Activated T-helper 1 cell treated with anti-CD3 and anti-CD28 coated beads, Interleukin-12 subunit alpha, Interleukin-12 subunit beta, Interleukin-2, Interleukin-4 antibody, amounts not matched to agents 30 ng/mL and 10 ng/mL and 1 ng/mL, durations not matched to agents 14 hours and 24 hours and 36 hours (primary cell): Measurements from ENCODE around the gene FAM228A. TPM values are rescaled to one million over a fixed set of nuclear protein-coding genes. Genes with fewer than 3 reads are reported as not detected.

ENCODE experiments used
- DNase-seq: peaks from one replicate; pipeline ENCODE4 v3.0.0; 2021; ENCODE audit warnings: low spot score
- H3K27ac Mint-ChIP-seq: one replicate; pipeline ENCODE4 v1.8.0; 2021; ENCODE audit warnings: mild to moderate bottlenecking, mixed read lengths
- H3K27me3 Mint-ChIP-seq: one replicate; pipeline ENCODE4 v1.8.0; 2022; ENCODE audit warnings: mild to moderate bottlenecking, moderate library complexity, mixed read lengths; ENCODE audit not compliant: insufficient read depth
- H3K36me3 Mint-ChIP-seq: one replicate; pipeline ENCODE4 v1.8.0; 2021; ENCODE audit warnings: low read depth, mixed read lengths
- H3K4me1 Mint-ChIP-seq: one replicate; pipeline ENCODE4 v1.8.0; 2021; ENCODE audit warnings: low read depth, mixed read lengths
- H3K4me3 Mint-ChIP-seq: one replicate; pipeline ENCODE4 v1.8.0; 2021; ENCODE audit warnings: mild to moderate bottlenecking, moderate library complexity, mixed read lengths
- H3K9me3 Mint-ChIP-seq: one replicate; pipeline ENCODE4 v1.8.0; 2021; ENCODE audit warnings: mixed read lengths
- intact Hi-C: fragments of 100-400 bp; cut with micrococcal nuclease; formaldehyde crosslinking; loops from one replicate; pipeline ENCODE4 v1.15.1; 2024
- total RNA-seq: library from RNA; stranded (reverse); gene quantifications from 2 replicates; pipeline ENCODE4 v1.2.3, GENCODE V29; 2022

The FAM228A gene
- total RNA-seq, 1 donor from 2014 or later: not detected

DNA sequence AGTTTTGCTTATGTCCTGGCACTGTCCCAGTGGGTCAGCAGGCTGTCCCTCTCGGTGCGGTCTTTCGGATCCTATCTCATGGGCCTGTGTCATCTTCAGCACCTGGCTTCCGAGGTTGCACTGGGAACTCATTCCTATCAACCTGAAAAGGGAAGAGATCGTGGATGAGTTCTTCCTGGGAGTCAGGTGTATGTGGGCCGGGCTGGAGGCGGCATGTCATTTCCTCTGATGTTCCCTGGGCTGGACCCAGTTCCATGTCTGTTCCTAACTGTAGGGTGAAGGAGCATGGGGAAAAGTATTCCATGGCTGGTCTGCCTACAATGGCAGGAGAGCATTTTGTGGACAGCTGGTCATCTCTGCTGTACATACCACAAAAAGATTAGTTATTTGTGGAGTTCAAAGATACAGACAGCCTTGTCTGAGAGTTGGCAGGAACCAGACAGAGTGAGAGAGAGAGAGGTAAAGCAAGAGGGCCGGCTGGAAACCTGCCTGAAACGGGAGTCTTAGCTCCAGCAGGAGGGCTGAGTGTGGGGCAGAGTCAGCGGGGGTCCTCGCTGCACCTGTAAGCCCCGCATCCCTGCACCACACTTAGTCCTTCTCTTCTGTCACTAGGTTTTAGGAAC, 25.2 kb downstream of the FAM228A start:
- no peak overlapping the region for H3K4me3 Mint-ChIP-seq
- no peaks in the 10 kb centered on the region for H3K27me3 Mint-ChIP-seq
- intact Hi-C loops: no loop called here
- H3K9me3 Mint-ChIP-seq: no peaks in the 10 kb centered on the region
- no peak overlapping the region for H3K27ac Mint-ChIP-seq
- peaks cover 15% of the 10 kb centered on the region for H3K36me3 Mint-ChIP-seq
- H3K4me1 Mint-ChIP-seq: no peaks in the 10 kb centered on the region
- no peak for DNase-seq

DNA sequence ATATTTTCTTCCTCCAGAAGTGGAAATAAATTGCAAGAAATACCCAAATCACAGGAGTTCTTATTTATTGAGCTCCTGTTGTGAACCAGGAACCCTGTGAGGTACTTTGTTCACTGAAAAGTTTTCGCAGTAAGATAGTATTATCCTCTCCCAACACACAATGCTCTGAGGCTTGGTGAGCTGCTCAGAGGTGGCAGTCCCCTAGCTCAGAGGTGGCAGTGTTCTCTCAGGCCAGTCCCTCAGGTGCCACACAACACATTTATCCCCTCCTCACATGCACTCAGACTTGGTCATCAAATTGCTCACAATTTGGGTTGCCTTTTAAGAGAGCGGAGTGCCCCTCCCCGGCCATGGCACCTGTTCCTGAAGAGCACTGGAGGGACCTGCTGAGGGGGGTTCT, 25.9 kb downstream of the FAM228A start:
- intact Hi-C loops: no loop called here
- Mint-ChIP-seq H3K27me3 (no peaks in the 10 kb centered on the region), H3K27ac (no peak overlapping the region), H3K4me3 (no peak overlapping the region), H3K9me3 (no peaks in the 10 kb centered on the region), H3K4me1 (no peaks in the 10 kb centered on the region), H3K36me3 (peaks cover 19% of the 10 kb centered on the region)
- no peak for DNase-seq

DNA sequence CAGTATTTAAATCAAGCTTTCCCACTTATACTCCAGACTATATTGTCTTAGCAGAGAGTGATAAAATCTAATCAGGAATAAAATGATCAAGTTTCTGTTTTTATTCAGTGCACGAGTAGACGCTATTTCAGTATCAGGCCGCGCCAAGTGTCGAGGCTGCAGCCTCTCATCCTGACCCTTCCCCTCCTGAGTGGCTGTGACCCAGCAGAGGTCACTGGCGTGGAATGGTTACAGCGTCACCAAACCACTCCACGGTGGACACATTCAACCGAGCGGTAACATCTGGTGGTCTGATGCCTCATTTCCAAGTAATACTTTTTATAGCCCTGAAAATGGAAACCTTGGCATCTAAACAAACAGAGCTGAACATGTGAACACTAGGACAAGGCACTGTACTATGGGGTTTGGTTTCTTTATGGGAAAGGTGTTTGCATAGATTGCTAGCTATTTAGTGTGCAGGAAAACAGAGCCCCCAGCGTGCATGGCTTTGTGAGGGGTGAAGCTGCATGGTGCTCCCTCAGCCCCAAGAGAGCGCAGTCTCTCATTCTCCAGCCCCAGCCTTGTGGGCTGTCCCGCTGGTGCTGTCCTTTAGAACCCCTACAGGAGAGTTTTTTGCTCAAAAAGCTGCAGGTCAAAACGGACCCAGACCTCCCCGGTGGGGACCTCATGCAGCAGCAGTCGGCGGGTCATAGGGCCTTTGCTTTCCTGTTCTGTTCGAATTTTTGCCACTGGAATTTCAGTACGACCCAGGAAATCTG, 28.4 kb downstream of the FAM228A start:
- no peaks in the 10 kb centered on the region for H3K9me3 Mint-ChIP-seq
- no peak for DNase-seq
- H3K4me3 Mint-ChIP-seq: no peak overlapping the region
- H3K27me3 Mint-ChIP-seq: no peaks in the 10 kb centered on the region
- H3K27ac Mint-ChIP-seq: no peak overlapping the region
- H3K36me3 Mint-ChIP-seq: peaks cover 31% of the 10 kb centered on the region
- intact Hi-C loops: no loop called here
- no peaks in the 10 kb centered on the region for H3K4me1 Mint-ChIP-seq

DNA sequence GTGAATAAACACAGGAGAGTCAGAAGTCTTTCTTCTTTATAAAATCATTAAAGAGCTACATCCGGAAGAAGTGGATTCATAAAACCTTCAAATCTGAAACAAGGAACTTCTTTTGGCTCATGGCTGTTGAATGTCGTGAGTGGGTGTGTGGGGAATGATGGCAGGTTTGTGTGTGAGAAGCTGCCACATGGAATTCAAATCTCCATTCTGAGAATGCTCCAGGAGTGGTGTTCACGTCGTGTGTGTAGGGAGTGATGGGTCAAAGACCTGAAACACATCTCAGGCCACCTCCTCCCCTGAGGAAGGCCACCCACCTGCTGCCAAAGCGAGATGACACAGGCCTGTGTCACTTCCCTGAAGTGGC, 28.9 kb downstream of the FAM228A start:
- H3K36me3 Mint-ChIP-seq: peaks cover 31% of the 10 kb centered on the region
- no peaks in the 10 kb centered on the region for H3K9me3 Mint-ChIP-seq
- intact Hi-C loops: no loop called here
- H3K27ac Mint-ChIP-seq: no peak overlapping the region
- H3K4me3 Mint-ChIP-seq: no peak overlapping the region
- no peaks in the 10 kb centered on the region for H3K4me1 Mint-ChIP-seq
- H3K27me3 Mint-ChIP-seq: no peaks in the 10 kb centered on the region
- no peak for DNase-seq

DNA sequence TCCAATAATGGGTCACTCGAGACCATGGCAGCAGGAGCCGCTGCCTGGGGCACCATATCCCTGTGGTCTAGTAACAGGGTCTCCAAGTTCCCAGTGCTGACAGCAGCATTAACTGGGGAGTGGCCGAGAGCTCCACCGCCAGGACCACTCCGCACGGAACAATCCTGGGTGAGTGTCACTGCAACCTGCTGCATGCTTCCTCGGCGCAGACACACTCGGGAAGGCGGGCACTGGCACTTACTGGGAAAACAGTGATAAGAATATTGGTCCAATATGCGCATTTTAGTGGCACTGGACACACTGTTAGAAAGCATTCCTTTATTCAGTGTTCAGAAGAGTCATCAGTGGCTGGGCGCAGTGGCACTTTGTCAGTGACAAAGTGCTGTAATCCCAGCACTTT, 29.7 kb downstream of the FAM228A start:
- intact Hi-C loops: no loop called here
- no peak for DNase-seq
- no peaks in the 10 kb centered on the region for H3K9me3 Mint-ChIP-seq
- H3K27me3 Mint-ChIP-seq: no peaks in the 10 kb centered on the region
- no peaks in the 10 kb centered on the region for H3K4me1 Mint-ChIP-seq
- peaks cover 26% of the 10 kb centered on the region for H3K36me3 Mint-ChIP-seq
- no peak overlapping the region for H3K4me3 Mint-ChIP-seq
- H3K27ac Mint-ChIP-seq: no peak overlapping the region

DNA sequence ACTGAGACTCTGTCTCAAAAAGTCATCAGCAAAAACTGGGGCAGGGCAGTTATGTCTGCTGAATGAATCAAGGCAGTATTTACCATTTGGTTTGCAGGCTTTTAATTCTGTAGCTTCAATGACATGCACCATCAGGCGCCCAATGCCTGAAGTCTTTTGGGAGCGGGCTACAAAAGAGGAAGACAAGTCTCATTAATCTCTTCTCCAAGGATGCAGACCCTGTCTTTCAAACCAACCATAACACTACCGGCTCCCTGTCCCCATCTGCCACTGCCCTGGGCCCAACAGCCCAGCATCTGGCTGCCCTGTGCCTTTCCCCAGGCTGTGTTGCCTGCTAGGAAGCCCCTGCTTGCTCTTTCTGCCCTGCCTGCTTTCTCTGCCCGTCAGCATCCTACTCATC, 30.3 kb downstream of the FAM228A start:
- Mint-ChIP-seq H3K36me3 (peaks cover 28% of the 10 kb centered on the region), H3K27me3 (no peaks in the 10 kb centered on the region), H3K9me3 (no peaks in the 10 kb centered on the region), H3K27ac (no peak overlapping the region), H3K4me3 (no peak overlapping the region), H3K4me1 (no peaks in the 10 kb centered on the region)
- intact Hi-C loops: no loop called here
- no peak for DNase-seq

DNA sequence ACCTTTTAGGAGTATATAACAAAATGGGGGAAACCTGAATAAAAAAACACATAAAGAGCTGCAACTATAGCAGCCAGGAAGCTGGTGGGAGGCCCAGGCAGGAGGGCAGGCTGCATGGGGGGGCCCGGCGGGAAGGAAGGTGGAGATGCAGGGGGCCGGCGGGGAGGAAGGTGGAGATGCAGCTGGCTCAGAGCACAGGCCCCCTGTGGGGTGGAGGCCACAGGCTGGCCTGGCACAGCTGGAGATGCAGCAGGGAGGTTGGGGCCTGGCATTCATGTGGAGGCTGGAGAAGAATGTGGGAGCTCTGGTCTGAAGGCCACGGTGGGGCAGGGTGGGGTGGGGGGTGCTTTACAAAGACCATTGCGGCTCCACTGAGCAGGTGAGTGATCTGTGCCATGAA, 31.4 kb downstream of the FAM228A start:
- intact Hi-C loops: no loop called here
- Mint-ChIP-seq H3K27ac (no peak overlapping the region), H3K4me3 (no peak overlapping the region), H3K36me3 (peaks cover 32% of the 10 kb centered on the region), H3K9me3 (no peaks in the 10 kb centered on the region), H3K27me3 (no peaks in the 10 kb centered on the region), H3K4me1 (no peaks in the 10 kb centered on the region)
- no peak for DNase-seq

DNA sequence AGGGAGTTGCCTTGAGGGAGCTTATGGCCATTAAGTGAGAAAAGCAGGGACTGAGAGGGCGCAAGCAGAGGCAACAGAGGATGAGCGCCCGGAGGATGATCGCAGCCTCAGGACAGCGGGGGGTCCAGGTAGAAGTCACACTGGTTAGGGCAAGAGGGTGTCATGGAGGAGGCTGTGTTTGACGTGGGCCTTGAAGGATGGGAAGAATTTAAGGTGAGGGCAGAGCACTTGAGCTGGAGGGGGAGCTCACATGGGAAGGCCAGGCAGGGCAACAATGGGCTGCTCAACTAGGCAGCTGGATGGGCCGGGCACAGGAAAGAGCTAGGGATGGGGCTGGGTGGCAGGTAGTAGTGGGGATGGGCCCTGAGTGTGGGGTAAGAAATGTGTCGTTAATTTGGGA, 31.9 kb downstream of the FAM228A start:
- intact Hi-C loops: no loop called here
- H3K27ac Mint-ChIP-seq: no peak overlapping the region
- no peaks in the 10 kb centered on the region for H3K9me3 Mint-ChIP-seq
- peaks cover 33% of the 10 kb centered on the region for H3K36me3 Mint-ChIP-seq
- no peak overlapping the region for H3K4me3 Mint-ChIP-seq
- no peaks in the 10 kb centered on the region for H3K4me1 Mint-ChIP-seq
- no peak for DNase-seq
- H3K27me3 Mint-ChIP-seq: no peaks in the 10 kb centered on the region

DNA sequence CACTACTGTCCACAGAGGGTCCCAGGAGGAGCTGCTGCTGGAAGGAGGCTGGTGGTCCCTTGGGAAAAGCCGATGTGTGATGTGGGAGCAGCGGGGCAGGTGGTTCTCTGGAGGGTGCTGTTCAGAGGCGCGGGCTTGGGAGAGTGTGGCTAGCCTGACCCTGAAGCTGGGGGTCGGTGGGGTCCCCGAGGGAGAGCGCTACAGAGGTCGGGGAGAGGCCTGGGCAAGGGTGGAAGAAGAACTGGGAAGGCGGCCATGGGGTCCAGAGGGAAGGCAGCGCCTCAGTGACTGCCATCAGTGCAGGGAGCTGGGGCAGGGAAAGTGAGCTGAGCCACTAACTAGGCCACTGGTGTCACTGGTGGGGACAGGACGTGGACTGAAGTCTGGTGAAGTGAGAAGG, 32.5 kb downstream of the FAM228A start:
- peaks cover 33% of the 10 kb centered on the region for H3K36me3 Mint-ChIP-seq
- intact Hi-C loops: no loop called here
- H3K27me3 Mint-ChIP-seq: no peaks in the 10 kb centered on the region
- no peaks in the 10 kb centered on the region for H3K4me1 Mint-ChIP-seq
- no peak overlapping the region for H3K4me3 Mint-ChIP-seq
- DNase-seq: no peak
- no peaks in the 10 kb centered on the region for H3K9me3 Mint-ChIP-seq
- no peak overlapping the region for H3K27ac Mint-ChIP-seq

DNA sequence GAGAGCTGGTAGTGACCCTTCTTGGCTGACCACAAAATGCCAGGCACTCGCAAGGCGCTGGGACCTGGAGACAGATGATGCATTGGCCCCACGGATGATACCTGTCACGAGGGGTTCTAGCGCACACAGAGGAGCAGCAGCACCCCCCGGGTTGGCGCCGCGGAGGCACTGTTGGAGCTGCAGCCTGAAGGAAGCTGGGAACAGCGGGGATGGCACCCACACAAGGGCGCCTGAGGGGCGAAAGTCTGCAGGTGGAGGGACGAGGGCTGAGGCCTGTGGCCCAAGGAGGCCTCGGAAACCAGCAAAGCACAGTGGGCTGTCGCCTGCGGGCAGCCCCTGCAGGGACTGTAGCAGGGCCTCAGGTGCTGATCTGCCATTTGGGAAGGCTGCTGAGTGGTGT, 33.6 kb downstream of the FAM228A start:
- Mint-ChIP-seq H3K4me1 (no peaks in the 10 kb centered on the region), H3K4me3 (no peak overlapping the region), H3K27ac (no peak overlapping the region), H3K9me3 (no peaks in the 10 kb centered on the region), H3K27me3 (no peaks in the 10 kb centered on the region), H3K36me3 (peaks cover 35% of the 10 kb centered on the region)
- no peak for DNase-seq
- intact Hi-C loops: no loop called here

DNA sequence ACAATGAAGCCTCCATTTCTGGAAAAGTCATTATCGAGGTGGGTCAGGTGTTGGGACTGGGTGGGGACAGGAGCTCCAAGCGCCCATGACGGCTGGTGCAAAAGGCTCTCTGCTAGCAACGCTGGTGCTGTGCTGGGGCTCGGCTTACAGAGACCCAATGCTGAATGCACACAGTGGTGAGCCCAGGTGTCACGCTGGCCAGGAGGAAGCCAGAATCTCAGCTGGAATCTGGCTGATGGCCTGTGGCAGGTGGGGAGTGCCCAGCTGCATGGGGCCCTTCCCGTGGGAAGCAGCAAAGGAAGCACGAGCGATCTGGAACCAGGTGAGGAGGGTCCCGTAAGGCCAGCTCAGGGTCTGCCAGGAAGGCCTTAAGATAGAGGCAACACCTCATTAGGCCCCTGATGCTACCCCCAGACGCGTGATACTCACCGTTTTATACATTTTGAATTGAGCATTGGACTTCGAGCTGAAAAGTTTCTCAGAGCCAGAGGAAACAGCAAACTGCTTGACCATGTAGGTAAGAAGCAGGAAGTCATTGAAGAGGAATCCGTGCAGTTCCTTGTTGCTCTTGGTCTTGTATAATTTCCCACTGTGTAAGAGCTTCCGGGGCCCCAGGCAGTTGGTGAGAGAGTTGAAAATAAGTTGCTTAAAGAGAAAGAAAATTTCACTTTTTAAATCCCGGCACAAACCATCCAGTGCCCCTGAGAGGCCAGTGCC, 34.7 kb downstream of the FAM228A start:
- Mint-ChIP-seq H3K27me3 (no peaks in the 10 kb centered on the region), H3K4me3 (no peak overlapping the region), H3K4me1 (no peaks in the 10 kb centered on the region), H3K9me3 (no peaks in the 10 kb centered on the region), H3K36me3 (peaks cover 30% of the 10 kb centered on the region), H3K27ac (no peak overlapping the region)
- intact Hi-C loops: no loop called here
- no peak for DNase-seq

DNA sequence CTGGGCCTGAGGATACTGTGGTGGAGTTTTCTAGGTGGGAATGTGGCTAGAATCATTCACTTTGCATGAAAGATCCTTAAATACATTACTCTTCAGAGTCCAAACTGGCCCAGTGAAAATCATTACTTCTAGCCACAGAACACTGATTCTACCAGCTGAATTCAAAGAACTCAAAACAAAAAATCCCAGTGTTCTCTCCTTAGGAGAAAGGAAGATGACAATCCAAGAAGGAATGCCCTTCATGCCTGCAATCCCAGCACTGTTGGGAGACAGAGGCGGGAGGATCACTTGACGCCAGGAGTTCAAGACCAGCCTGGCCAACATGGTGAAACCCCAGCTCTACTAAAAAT, 35.2 kb downstream of the FAM228A start:
- no peak for DNase-seq
- no peak overlapping the region for H3K4me3 Mint-ChIP-seq
- H3K36me3 Mint-ChIP-seq: peaks cover 30% of the 10 kb centered on the region
- intact Hi-C loops: no loop called here
- H3K27me3 Mint-ChIP-seq: no peaks in the 10 kb centered on the region
- no peak overlapping the region for H3K27ac Mint-ChIP-seq
- H3K4me1 Mint-ChIP-seq: peaks cover 4% of the 10 kb centered on the region
- no peaks in the 10 kb centered on the region for H3K9me3 Mint-ChIP-seq

DNA sequence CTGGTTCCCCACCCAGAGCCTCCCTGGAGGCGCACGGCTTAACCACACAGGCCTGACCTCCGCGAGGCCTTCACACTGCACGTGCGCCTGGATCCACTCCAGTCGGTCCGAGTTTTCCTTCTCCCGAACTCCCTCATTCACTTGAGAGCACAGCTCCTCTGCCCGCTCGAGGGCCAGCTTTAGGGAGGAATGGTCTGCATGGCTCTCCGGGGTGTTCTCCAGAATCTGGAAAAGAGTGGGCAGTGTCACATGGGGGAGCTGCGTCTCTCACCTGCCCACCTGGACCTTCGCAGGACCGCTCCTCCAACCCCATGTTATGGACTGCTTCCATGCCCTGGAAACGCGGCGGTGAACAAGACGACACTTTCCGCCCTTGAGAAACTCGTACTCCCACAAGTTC, 35.9 kb downstream of the FAM228A start:
- Mint-ChIP-seq H3K27ac (no peak overlapping the region), H3K27me3 (no peaks in the 10 kb centered on the region), H3K36me3 (peaks cover 28% of the 10 kb centered on the region), H3K4me1 (peaks cover 7% of the 10 kb centered on the region), H3K9me3 (no peaks in the 10 kb centered on the region), H3K4me3 (no peak overlapping the region)
- intact Hi-C loops: no loop called here
- no peak for DNase-seq
